GM18951 (cell line): ENCODE data around the gene NXPE3.

Experiments
- POLR2A ChIP-seq: IDR thresholded peaks from 4 replicates; pipeline ENCODE4 v1.6.1; 2011; ENCODE audit warnings: mild to moderate bottlenecking; ENCODE audit not compliant: insufficient read length, insufficient read depth; ENCODE audit errors: extremely low read depth
- in situ Hi-C: fragments of 300-500 bp; cut with MboI; formaldehyde crosslinking; loops from one replicate; pipeline ENCODE4 v1.12.0; 2022; ENCODE audit warnings: low sequenced_read_pairs, mixed read lengths, inconsistent platforms; ENCODE audit not compliant: unreplicated experiment

NXPE3 gene

DNA sequence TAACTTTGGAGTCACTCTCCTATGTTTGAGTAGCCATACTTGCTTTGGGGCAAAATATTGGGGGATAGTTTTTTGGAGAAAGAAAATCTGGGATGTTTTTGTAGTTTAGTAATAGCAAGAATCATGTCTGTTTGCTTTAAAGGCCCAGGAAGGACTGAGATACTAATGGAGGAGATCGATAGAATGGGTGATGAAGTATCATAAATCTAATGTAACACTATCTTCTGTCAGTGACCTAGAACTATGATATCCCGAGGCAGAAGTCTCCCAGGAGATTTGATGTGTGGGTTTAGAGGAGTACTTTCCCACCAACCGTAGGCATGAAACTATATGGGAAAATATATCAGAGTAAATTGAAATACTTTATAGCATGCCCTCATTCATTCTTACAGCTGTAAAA is 49.3 kb downstream of the NXPE3 start:
- TF ChIP-seq POLR2A, result no peak
- in situ Hi-C loops, result no loop called here

DNA sequence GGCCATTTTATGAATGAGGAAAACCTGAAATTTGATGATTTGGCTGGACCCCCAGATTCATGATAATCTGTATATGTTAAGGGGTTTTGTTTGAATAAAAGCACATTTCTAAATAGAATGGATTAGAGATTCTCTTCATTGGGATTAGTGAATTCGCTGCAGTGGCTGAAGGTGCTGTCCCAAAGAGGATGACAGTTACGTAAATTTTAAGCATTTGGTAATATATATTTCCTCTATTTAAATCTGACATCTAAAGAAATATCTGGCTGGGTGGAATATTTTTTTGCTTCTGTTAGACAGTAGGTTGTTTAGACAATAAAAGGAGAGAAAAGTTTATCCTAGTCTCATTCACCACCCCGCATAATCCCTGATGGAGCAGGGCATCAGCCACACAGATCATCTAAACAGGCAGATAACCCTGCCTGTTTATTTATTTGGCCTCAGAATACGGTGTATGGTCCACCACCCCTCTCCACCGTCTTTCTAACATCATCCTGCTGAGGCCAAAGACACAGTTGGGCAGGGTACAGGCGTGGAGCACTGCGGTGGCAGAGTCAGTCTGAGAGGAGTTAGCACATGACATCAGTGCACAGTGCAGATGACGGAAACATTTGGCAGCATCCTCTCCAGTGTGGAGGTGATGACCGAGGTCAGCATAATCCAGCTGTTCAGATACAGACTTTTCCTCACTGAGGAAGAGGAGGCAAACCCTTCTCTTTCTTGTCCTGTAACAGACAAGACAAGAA is 49.9 kb downstream of the NXPE3 start:
- TF ChIP-seq POLR2A, result peak; percentile 33
- in situ Hi-C loops, result no loop called here

DNA sequence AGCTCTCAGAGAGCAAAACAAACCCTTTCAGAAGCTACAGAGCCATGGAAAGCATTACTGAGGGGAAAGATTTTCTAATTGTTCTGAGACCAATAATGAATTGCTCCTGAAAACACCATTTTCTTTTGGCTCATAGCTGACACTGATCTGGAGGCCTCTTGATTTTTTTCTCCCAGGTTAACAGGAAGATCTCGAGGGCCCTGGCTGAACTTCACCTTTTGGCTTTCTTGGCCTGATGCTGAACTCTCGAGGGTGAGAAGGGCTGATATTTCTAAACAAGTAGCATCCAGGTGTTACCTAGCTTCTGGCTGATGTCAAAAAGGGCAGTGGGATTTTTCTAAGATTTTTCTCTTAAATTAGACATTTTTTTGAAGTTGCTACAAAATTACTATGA is 50.4 kb downstream of the NXPE3 start:
- TF ChIP-seq POLR2A, result no peak
- in situ Hi-C loops, result no loop called here

DNA sequence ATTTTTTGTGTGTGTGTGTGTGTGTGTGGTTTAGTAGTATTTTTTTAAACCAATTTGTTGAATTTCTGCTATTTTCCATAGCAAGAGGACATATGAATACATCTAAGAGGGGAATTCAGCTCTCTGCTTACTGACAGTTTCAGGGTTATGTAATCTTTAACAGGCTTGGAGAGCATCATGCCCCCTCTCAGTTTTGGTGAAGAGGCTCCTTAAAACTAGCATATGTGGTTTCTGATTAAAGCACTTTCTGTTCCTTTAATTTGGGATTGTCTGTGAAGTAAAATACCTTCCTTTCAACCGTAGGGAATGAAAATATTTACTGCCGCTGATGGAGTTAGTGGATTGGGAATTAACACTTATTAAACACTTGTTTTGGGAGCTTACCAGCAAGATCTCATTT is 50.9 kb downstream of the NXPE3 start:
- no peak for TF ChIP-seq POLR2A
- in situ Hi-C loops, result no loop called here

DNA sequence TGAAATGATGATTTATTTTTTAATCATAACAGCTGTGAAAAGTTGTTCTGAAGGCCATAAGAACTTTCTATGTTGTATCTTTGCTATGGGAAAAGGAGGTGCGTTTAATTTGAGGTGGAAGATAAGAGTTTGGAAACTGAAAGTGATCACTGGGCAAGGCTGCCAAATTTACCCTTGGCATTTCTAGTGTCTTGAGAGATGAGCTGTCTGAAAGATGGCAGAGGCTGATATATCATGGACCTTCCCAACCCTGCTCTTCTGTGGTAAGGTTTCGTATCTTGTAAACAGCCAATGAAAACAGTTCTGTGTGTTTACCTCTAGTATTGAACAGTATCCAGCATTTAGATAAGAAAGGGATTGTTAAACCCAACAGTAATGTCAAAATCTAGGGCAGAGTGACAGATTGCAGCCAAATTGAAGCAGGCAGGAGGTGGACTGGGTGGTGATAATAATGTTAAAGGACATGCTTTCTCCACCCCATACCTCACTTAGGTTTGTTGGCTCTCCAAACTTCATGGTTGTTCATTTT is 54.5 kb downstream of the NXPE3 start:
- in situ Hi-C loops, result no loop called here
- TF ChIP-seq POLR2A, result no peak

DNA sequence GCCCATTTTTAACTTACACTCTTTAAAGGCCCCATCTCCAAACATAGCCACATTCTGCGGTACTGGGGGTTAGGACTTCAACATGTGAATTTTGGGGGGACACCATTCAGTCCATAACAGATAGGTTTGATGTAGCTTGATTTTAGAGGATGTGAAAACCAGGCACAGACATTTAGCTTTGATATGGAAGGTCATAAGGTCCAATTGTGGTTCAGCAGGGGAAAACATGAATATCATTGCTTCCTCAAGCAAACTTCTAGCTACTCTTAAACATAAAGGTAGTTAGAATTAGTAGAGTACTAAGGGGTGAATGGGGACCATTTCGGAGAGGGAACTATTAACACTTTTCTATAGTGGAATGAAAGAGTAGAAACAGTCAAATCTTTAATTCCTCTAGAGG is 56.7 kb downstream of the NXPE3 start:
- TF ChIP-seq POLR2A, result no peak
- in situ Hi-C loops, result no loop called here

DNA sequence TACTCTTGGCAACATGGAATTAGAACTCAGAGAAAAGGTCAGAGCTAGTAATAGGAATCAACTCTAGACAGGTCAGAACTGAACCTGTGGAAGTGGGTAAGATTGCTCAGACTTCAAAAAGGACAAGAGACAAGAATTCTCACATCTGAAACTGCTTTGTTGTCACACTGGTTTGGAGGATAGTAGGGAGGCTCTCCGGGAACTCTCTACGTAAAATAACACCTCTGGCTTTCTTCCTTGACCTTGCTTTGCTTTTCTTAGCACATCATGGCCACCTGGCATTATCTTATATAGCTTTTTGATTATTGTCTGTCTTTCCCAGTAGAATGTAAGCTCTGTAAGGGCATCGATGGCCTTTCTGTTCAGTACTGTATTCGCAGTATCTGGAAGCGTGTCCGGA is 57.1 kb downstream of the NXPE3 start:
- no peak for TF ChIP-seq POLR2A
- in situ Hi-C loops, result no loop called here

DNA sequence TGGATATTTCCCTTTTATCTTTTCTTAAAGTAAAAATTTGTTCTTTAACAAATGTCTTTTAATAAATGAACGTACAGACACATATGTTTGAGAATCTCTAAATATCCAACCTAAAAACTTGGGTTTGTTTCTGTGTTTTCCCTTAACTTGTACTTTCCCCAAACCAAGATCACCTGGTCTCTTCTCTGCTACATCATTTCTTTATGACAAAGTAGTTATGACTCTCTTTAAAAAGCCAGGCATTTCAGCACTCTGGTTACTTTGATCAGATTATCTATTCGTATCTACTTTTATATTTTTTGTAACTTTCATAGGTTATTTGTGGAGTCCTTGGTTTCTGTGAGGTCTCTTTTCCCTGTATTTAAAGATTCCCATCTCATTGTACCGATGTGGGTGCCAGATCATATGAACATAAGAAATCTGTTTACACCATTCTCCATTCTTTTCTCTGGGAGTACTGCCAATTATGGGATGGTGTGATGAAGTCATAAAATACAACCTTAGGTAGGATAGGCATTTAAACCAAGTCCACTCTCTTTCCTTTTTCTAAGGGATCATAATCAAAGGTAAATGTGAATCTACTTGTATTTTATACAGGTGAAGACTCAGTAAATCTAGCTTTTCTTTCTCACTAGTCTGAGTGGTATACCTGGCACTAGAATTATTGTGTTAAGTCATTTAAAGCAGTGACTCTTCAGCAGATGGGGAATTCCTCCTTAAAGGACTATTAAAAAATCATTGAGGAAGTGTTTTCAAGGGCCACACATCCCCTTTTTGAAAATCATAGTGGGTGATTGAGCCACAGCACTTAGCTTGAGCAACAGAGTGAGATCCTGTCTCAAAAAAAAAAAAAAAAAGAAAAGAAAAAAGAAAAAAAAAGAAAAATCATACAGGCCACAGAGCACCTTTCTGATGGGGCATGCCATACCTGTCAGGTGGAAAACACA is 57.9 kb downstream of the NXPE3 start:
- in situ Hi-C loops, result no loop called here
- TF ChIP-seq POLR2A, result no peak

DNA sequence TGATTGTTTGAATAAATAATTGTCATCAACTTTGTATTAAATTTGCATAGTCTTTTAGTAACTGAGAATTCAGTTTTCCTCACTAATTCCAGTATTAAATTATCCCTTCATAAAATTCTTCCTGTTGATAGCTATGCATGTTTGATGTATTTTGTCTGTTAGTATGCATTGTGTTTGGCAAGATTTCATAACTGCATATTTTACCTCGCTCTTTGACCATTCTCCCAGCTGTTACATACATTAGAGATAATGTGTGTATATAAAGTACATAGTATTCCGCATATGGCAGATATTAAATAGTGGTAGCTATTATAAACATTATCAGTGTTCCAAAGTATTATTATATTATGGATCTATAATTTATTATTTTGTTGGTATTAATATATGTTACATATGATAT is 59.7 kb downstream of the NXPE3 start:
- no peak for TF ChIP-seq POLR2A
- in situ Hi-C loops, result no loop called here

DNA sequence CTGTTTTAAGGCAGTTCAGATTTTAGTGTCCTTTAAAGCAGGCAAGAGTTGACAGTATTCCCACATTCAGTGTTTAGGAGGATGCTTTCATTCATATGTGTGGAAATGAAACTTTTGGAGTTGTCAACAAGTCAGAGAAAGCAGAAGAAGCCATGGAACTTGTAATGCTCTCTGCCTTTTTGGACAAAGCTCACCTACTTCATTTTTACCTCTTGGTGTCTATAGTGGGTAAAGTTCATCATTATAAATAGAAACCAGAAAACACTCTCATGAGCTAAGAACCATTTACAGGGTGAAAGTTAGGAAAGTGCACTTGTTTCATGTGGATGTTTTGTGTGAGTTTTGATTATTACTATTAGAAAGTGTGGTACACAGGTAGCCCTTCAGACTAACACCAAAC is 61.1 kb downstream of the NXPE3 start:
- no peak for TF ChIP-seq POLR2A
- in situ Hi-C loops, result no loop called here

DNA sequence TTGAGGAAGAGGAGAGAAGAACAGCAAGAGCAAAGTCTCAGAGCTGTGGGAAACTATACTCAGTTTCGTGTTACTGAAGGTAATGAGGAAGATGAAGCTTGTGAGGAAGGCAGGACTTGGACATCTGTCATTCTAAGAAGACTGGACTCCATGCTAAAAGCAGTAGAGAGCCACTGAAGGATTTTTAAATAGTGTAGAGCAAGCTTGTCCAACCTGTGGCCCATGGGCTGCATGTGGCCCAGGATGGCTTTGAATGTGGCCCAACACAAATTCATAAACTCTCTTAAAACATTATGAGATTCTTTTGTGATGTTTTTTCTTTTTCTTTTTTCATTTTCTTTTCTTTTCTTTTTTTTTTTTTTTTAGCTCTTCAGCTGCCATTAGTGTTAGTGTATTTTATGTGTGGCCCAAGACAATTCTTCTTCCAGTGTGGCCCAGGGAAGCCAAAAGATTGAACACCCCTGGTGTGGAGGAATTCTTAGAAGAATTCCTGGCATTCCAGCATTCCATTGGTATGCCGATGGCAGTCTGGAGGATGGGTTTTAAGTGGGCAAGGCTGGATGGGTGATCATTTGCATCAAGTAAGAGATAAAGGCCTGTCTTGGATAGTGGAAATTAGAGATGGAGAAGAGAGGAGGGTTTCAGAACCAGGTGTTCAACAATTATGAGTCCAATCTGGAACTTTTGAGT is 63.4 kb downstream of the NXPE3 start:
- in situ Hi-C loops, result no loop called here
- no peak for TF ChIP-seq POLR2A

DNA sequence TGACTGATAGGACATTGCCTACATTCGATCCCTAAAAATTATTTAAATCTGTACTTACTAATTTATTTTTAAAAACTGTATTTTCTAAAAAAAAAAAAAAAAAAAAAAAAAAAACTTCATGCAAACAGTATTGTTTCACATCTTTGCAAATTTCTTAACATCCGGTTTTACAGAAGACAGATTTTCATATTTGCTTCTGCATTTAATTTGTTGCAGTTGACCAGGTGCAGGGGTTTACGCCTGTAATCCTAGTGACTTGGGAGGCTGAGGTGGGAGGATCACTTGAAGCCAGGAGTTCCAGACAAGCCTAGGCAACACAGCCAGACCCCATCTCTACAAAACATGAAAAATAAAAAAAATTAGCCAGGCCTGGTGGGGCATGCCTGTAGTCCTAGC is 63.9 kb downstream of the NXPE3 start:
- in situ Hi-C loops, result no loop called here
- TF ChIP-seq POLR2A, result no peak

DNA sequence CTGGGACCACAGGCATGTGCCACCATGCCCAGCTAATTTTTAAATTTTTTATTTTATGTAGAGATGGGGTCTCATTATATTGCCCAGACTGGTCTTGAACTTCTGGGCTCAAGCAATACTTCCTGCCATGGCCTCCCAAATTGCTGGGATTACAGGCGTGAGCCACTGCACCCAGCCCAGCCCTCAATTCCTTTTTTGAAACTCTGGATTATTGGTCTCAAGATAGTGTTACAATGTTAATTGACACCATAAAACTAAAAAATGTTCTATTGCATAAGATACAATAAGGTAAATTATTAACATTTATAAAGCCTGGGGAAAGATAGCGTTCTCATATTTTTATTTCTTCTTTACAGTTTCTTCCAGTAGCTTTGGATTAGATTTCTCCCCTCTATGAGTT is 66.4 kb downstream of the NXPE3 start:
- in situ Hi-C loops, result no loop called here
- no peak for TF ChIP-seq POLR2A
